ENCODE results near the gene CHRM2.
"Not testable (repeated sequence)": the region's sequence is repeated elsewhere in the genome, so short reads cannot be mapped to it uniquely, and the experiment has no call there.

The CHRM2 gene

DNA sequence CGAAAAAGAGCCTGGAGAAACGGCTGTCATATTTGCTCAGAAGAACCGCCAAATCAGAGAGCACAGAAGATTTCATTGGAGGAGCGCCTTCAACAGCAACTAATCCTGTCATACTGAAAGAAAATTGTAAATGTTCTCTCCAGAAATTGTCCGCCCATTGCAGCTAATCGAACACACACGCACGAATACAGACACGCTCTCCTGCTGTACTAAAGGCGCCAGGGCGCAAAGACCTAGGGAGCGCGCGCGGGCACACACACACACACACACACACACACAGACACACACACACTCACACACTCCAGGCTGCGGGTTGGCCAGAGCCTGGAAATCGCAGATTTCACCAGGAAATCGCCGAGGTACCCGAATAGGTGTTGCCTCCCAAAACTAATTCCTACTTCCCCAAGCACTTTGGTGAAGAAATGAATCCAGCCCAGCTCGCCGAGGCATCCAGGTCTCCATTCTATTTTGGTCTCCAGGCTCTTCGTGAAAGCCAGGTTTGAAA, at the start of gene CHRM2:
TSS of gene CHRM2 (plus strand) at position 157 of the 505 bp plus-strand sequence. CDS start 146,214 bp downstream, outside the sequence.
- no peak for DNase-seq

DNA sequence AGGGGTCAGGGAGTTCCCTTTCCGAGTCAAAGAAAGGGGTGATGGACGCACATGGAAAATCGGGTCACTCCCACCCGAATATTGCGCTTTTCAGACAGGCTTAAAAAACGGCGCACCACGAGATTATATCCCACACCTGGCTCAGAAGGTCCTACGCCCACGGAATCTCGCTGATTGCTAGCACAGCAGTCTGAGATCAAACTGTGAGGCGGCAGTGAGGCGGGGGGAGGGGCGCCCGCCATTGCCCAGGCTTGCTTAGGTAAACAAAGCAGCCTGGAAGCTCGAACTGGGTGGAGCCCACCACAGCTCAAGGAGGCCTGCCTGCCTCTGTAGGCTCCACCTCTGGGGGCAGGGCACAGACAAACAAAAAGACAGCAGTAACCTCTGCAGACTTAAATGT, 37.1 kb upstream of the CHRM2 start:
- not testable (repeated sequence) for DNase-seq

DNA sequence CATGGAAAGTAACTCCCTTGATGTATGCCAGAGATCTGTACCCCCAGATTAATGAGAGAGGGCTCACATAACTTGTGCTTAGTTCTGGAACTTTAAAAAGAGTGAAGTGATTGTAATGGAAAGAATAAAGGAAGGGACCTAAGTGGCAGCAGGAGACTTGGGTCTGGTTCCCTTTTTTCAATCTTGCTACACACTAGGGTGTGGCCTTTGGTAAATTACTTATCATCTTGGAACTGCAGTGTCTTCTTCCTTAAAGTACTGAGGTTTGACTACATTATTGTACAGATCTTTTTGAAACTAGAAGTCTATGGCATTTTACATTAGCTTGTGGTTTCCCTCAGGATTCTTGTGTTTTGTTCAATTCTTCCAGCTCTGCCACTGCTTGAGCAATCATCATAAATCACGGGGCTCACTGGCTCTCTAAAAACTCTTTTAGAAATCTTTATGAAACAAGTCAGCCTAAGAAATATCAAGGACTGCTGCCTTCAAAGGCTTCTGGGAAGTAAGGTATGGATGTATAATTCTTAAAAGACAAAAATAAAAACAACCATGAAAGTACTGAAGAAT, 22.5 kb upstream of the CHRM2 start:
- no peak for DNase-seq

DNA sequence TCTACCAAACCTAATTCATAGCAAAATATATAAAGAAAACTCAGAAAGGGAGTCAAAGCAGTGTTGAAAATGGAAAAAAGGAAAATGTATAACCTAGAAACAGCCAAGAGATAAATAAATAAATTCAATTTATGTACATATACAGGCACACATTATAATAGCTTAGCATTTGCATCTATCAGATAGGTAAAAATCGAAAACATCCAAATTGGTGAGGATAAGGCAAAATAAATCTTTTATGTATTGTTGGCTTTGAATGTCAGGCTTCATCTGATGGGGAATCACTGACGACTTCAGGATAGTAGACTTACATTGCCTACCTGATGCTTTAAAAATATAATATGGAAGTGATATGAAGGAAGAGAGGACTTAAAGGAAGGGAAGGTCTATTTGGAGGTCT, 20.6 kb upstream of the CHRM2 start:
- DNase-seq: no peak

DNA sequence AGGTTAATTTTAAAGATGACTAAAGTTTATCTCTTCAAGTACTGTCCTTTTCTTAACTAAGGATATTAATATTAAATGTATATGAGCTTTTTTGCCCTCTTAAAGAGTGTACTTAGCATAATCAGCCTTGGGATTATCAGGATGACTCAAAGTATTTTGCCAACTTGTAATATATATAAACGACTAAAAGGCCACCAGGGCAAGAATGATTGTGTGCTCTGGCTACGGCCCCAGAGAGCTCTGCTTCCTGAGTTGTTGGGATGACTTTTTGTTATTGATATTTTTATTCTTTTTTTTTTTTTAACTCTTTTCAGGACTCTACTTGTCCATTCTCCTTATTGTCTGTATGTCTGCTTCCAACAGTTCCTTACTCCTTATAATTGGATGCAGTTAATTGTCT, 14.8 kb upstream of the CHRM2 start:
- DNase-seq: no peak

DNA sequence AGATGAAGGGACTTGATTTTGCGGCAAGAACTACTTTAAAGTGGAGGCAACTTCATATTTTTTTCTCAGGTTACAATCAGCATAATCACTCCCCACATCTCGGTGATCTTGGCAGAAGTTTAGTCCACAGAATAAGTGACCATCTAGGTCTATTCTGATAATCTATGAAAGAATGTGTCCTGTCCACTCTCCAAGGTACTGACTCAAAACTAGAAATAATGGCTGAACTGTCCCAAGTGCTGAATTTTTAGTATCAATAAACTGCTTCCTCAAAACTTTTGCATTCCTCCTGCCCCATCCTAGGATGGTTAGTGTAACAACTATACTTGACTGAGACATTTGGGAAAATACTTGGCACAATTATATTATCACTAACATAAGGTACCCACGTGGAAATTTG, 10.9 kb upstream of the CHRM2 start:
- DNase-seq: no peak

DNA sequence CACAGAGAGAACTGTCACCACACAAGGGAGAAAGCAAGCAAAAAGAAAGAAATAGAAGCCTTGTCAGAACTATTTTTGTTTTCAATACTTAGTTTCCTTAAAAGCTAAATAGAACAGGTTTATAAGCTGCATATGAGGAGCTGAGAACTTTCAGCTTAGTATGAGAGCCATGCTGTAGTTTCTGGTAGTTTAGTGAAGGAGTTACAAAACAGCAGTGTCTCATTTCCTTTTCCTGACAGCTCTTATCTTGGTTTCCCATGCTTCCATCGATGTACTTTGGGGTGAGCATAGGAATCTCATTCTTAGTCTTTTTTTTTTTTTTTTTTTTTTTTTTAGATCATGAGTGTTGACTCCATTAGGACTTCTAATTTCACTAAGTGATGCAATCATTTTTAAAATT, 8.6 kb upstream of the CHRM2 start:
- no peak for DNase-seq

DNA sequence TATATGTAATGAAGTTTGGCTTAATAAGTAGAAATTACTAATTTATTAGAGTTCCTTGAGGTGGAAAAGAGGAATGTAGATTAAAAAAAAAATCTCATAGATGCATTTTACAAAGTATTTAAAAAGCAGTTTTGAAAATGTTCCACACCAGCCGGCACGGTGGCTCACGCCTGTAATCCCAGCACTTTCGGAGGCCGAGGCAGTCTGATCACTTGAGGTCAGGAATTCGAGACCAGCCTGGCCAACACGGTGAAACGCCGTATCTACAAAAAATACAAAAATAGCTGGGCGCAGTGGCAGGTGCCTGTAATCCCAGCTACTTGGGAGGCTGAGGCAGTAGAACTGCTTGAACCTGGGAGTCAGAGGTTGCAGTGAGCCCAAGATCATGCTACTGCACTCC, 3.2 kb upstream of the CHRM2 start:
- no peak for DNase-seq

DNA sequence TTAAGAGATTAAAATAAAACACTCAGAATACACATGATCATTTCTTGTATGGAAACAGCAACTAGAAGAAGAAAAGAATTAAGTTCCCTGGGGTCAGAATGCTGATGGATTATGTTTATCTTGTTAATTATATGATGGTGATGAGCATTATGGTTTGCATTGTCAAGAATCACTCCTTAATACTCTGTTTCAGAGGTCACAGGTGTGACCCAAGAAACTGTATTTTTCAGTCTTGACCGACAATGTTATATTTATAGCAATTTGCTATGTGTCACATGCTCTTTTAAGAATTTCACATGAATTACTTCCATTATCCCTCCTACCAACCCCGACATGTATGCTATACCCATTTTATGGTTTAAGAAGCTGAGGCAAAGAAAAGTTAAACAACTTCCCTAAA, 2.7 kb upstream of the CHRM2 start:
- no peak for DNase-seq

DNA sequence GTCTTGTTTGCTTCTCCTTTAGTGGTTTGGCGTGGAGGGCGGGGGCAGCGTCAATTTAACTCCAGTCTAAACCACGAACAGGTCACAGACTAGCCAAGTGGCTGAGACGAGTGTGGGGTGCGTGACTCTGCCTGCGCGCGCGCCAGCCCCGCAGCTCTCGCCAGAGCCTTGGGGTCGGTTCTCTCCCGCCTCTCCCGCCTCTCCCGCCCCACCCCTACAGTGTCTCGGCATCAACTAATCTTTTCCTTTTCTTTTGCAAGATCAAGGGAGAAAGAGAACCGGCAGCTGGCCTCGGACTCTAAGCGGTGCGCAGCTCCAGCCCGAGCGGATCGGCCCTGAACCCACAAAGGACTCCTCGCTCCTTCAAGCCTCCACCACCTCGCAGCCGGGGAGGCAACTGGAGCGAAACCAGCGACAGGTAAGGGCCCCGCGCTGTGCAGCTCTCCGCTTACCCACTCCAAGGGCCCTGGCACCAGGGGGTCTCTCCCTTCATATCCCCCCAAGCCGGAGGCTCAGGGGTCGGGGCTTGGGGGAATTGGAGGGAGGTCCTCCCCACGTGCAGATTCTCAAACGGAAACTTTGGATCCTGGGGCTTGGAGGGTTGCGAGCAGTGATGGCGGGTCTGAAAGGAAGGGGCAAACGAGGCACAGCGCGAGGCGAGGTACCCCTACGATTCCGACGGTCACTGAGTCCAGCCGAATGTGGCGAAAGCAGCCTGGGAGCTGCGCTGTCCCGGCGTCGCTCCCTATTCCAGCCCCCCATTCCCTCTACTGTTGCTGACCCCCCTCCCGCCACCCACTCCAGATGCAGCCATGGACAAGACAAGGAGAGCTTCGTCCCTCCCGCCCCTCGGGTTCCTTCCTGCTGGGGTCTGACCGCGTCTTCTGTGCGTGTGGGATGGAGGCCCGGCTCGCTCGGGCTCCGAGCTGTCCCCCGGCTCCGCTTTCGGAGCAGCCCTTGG, 829 bp downstream of the CHRM2 start:
- no peak for DNase-seq

DNA sequence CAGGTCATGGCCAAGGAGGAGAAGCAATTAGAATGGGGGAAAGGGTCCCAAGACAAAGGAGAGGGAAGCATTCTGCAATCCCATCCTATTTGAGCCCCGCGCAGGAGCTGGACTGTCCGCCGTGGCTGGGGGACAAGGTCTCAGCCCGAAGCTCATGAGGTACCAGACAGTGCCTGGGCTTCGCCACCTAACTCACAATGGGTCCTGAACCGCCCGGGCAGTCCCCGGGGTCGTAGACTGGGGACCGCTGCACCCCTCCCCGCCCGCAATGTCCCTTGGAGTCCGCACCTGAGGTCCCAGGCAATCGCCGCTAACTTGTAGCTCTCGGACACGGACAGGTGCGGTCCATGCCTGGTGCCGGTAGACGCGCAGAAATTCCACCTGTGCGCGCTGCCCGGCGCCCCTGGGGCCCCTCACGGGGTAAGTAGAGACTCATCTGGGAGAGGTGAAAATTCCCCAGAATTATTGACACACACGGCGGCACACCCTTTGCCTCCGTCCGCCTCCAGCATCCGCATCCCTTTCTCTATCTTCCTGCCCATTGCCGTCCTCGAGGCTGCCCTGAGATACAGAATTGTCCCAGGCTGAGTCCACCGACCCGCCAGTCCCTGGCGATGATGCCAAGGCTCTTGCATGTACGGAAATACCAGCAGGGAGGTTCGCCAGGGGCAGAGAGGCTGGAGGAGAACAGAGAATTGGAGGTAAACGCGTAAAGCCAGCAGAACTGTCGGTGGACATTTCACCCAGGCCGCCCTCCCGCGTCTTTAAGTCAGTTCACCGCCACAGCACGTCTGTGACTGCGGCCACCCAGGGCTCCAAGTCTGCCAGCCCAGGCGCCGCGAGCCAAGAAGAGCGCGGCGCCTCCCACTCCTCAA, 1.8 kb downstream of the CHRM2 start:
- DNase-seq: no peak

DNA sequence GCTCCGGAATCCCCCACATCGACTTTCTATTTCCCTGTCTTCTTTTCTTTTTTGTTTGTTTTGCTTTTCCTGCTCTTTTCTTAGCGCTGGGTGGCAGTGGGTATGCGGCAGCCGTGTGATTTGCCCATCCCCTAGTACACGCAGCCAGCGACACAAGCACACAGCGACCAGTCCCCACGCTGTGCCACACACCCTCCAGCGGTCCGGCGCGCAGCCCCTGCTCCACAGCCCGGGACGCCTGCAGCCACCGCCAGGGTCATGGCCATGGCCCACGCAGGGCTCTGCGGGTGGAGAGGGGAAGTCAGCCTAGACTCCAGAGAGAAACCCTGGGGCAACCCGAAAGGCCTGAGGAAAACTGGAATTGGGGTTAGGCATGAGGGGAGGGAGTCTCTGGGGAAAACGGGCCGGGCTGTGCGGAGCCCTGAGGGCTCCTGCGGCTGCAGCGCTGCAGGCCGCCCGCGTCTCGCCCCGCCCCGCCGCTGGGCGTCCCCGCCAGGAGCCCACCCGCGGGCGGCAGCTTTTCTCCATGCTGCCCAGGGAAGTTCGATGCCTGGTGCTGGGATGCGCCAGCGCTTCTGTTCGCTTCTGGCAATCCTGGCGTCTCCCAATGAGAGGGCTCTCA, 2.5 kb downstream of the CHRM2 start:
- no peak for DNase-seq

DNA sequence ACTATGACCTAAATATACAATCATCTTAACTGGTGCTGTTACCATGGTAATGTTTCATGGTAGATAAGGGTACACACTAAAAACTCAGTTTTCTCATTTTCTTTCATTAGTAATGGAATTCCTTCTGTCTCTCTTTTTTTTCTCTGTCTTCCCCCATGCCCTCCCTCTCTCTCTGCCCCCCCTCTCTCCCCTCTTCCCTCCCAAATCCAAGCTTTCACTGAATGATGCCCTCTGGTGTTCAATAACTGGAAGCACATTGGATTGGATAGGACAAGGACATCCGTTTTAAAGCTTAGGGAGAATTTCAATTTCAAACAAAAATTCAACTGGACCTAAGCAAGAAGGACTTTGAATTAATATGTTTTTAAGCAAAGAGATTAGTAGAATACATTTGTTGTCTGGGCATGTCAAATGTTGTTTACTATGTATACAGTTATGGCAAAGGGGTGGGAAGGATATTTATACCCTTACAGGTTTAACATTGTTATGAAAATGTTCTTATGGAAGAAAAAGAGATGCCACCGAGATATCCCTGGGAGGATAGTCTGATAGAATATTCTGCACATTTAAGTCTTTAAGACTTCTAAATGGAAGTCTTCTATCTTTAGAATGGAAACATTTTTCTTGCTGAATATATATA, 6.1 kb downstream of the CHRM2 start:
- no peak for DNase-seq

DNA sequence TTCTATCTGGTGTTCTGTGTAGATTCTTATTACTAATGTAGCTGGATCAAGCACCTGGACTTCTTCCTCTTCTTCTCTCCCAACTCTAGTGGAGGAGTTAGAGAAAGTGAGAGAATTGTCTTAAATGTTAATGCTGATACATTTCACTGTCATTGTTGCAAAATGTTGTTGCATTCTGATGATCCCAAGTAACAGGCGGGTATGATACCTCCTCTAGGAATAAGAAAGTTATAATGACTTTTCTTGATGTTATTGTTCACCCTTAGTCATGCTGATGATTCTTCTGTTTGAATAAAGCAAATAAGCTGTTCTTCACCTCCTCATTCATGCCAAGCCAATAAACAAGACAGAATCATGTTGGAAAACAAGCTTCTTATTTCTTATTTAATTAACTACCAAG, 9.1 kb downstream of the CHRM2 start:
- no peak for DNase-seq

DNA sequence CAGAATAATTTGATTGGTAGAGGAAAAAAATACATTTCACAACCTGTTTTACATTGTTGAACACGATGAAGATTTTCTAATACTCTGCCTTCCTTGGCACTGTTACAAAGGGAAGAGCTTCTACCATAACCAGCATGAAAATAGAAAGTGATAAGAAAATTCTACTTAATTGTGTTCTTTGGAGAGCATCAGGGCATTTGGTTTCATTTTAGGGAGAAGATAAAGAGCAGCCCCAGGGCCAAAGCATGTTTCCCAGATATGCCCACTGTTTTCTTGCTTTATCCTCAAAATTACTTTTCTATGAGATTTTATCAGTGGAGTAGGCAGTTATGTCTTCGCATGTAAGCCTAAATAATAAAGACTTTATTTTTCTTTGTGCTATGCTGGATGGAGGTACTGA, 9.5 kb downstream of the CHRM2 start:
- no peak for DNase-seq

DNA sequence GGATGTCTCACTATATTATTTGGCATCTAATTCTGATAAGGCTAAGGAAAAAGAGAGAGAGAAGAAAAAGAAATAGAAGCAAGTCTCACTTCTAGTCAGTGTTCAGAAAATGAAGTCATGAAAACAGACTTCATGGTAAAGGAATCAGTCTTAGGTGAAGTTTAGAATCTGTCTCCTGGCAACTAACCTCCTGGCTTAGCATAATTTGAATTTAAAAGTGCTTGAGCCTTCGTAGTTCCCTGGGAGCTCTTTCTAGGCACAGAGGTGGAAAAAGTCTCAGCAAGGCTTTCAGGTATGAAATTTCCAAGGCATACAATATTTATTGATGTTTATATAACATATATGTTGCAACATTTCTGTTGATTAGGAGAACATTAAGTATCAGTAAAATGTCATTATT, 10.4 kb downstream of the CHRM2 start:
- no peak for DNase-seq

DNA sequence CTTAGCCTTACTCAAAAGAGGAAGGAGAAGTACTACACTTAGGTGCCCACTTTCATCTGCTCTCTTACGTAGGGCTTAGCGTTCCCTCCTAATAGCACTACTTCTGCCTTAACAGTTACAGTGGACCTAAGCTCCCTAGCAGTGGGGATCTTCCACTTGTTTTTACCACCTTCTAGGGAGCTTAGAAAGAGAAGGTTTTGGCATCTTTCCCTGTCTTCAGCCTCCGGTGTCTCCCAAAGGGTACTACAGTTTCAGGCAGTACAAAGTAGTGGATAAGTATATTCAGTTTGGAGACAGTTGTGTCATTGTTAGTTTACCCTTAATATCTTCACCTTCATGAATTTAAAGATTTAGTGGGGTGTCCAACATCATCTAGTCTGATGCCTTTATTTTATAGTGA, 14.6 kb downstream of the CHRM2 start:
- DNase-seq: no peak

DNA sequence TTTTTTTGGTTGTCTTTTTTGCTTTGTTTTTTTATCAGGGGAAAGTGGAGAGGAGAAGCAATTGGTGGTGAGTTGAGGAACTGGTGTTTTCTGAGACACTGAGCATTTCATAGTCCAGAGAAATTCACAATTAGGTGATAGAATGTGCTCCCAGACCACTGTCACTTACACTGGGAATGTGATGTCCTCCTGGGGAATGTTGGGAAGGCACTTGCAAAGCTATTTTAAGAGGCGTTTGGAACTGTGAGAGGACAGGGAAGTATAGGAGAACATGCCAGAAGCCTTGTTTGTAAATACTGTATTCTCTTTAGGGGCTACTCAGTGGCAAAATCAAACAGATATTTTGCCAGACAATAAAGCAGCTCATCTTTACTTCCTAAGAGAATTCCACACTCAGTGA, 16.0 kb downstream of the CHRM2 start:
- no peak for DNase-seq

DNA sequence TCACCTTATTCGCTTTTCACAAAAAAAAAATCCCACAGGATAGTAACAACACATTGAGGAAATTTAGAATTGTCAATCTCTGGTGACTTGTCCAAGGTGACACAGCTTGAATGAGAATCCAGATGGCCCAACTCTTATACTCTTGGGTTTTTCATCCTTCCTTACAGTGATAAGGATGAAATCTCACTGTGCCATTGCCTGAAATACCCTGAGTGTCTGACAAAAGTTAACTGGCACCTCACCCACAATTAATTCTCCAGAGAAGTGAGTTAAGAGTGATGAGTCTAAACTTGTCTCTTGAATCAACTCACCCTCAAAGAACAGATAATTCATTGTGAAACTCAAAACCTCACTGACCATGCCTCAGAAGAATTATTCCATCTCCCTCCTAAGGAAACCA, 18.9 kb downstream of the CHRM2 start:
- DNase-seq: no peak

DNA sequence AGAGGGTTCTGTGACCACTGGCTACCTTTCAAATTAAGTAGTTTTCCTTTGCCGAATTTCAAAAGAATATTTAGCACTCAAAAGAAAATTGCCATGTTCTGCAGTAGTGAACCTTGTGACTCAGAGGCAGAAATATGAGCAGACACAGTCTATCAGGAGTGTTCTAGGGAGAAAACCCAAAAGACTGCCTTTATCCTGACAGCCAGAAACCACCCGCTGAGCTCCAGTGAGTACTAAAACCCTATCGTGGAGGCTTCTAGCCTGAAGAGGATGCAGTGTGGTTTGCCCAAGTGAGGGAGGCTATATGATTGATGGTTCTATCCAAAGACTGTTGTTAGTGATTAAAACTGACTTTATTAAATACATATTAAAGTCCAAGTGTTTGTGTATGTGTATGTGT, 21.9 kb downstream of the CHRM2 start:
- no peak for DNase-seq

DNA sequence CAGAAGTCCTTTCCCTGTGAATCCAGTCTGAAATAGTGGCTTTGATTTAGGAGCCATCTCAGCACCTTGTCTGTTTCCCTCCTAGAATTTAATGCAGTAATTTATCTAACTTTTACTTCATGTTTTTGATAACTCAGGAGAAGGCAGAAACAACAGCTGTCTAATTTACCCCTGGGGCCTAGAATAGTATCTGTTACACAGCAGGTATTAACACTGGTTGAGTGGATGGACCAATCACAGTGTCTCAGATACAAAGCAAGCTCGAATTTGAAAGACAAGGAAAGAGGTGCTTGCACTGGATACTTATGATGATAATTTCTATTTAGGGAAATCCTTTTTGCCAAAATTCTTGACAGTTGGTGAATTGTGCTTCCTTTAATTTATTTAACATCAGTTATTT, 23.4 kb downstream of the CHRM2 start:
- DNase-seq: no peak

DNA sequence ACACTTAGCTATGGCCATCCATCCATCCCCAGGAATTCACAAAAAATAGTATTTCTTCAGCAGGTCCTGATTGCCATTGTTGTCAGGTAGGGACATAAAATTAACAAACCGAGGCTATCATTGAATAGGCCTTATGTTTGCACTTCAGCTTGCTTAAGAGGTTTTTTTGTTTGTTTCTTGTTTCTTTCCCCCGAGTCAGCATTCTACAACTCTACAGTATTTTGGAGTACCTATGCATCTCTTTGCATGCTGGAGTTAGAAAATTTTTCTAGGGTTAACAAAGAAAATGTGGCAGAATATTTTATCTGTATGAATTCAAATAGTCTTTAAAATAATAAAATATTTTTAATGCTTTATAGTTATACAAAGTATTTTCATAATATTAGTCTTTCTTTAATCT, 26.3 kb downstream of the CHRM2 start:
- DNase-seq: no peak
